SK-N-MC (cell line): ENCODE measurements around the gene DBN1.

ENCODE experiments used
- DNase-seq: peaks from one replicate; pipeline ENCODE4 v3.0.0-alpha.2; 2011; ENCODE audit warnings: low read depth, low spot score
- H3K27ac ChIP-seq: fragments of 200-600 bp; sonication (generic); 2 replicates; pipeline ENCODE4 v1.5.1; 2016; ENCODE audit warnings: mixed run types
- H3K36me3 ChIP-seq: fragments of 200-600 bp; sonication (generic); 2 replicates; pipeline ENCODE4 v1.6.1; 2017; ENCODE audit warnings: antibody characterized with exemption, low read length, mixed read lengths; ENCODE audit not compliant: insufficient read depth
- H3K4me3 ChIP-seq: fragments of 200-600 bp; sonication (generic); 2 replicates; pipeline ENCODE4 v1.5.1; 2016
- H3K9ac ChIP-seq: fragments of 200-600 bp; sonication (generic); 2 replicates; pipeline ENCODE4 v1.8.0; 2017; ENCODE audit warnings: mixed run types, mixed read lengths; ENCODE audit not compliant: insufficient read length
- H3K9me3 ChIP-seq: fragments of 200-600 bp; sonication (generic); 2 replicates; pipeline ENCODE4 v1.6.1; 2017; ENCODE audit warnings: low read depth, mild to moderate bottlenecking, antibody characterized with exemption, low read length, moderate library complexity, mixed read lengths
- EZH2 ChIP-seq: fragments of 200-600 bp; sonication (generic); IDR thresholded peaks from one replicate; pipeline ENCODE4 v1.6.1; 2017; ENCODE audit warnings: antibody characterized with exemption
- FOXP2 ChIP-seq: optimal IDR thresholded peaks from 2 replicates; pipeline ENCODE3; 2011; ENCODE audit warnings: mild to moderate bottlenecking, moderate library complexity; ENCODE audit not compliant: insufficient read depth; ENCODE audit errors: extremely low read length, control extremely low read depth
- POLR2AphosphoS5 ChIP-seq: IDR thresholded peaks from 2 replicates; pipeline ENCODE4 v1.6.1; 2012; ENCODE audit warnings: mild to moderate bottlenecking, low read depth, low read length, borderline replicate concordance

Gene DBN1

GRCh38 chr5:177508221-177508611 is 34.8 kb upstream of the DBN1 start:
- TF ChIP-seq EZH2 (no peak), FOXP2 (no peak), POLR2AphosphoS5 (no peak)
- no peak for DNase-seq
- H3K4me3 ChIP-seq, result no peak overlapping the region
- H3K9me3 ChIP-seq, result no peaks in the 10 kb centered on the region
- no peak overlapping the region for H3K9ac ChIP-seq
- peaks cover 27% of the 10 kb centered on the region; the same call in 1 of the 2 replicates for H3K36me3 ChIP-seq
- no peak overlapping the region for H3K27ac ChIP-seq

- Histone ChIP-seq H3K9me3 (no peaks in the 10 kb centered on the region), H3K9ac (no peak overlapping the region), H3K27ac (no peak overlapping the region), H3K36me3 (peaks cover 22% of the 10 kb centered on the region; the same call in 1 of the 2 replicates), H3K4me3 (no peak overlapping the region)
- TF ChIP-seq POLR2AphosphoS5, result no peak
- no peak for TF ChIP-seq EZH2
- DNase-seq, result no peak
These were observed 34.3 kb upstream of the DBN1 start for GRCh38 chr5:177507596-177508220.

GRCh38 chr5:177507165-177507564 is 33.7 kb upstream of the DBN1 start:
- H3K27ac ChIP-seq, result no peak overlapping the region
- no peak overlapping the region for H3K9ac ChIP-seq
- no peak for DNase-seq
- TF ChIP-seq POLR2AphosphoS5 (no peak), EZH2 (no peak), FOXP2 (no peak)
- no peak overlapping the region for H3K4me3 ChIP-seq
- H3K9me3 ChIP-seq, result no peaks in the 10 kb centered on the region
- peaks cover 17% of the 10 kb centered on the region; the same call in 1 of the 2 replicates for H3K36me3 ChIP-seq

- TF ChIP-seq POLR2AphosphoS5, result no peak
- TF ChIP-seq FOXP2, result no peak
- no peak for TF ChIP-seq EZH2
- DNase-seq, result no peak
- no peaks in the 10 kb centered on the region for H3K36me3 ChIP-seq
- H3K27ac ChIP-seq, result no peak overlapping the region
- no peaks in the 10 kb centered on the region for H3K9me3 ChIP-seq
- H3K9ac ChIP-seq, result no peak overlapping the region
- H3K4me3 ChIP-seq, result no peak overlapping the region
These were observed 31.6 kb upstream of the DBN1 start for GRCh38 chr5:177505075-177505474.

- TF ChIP-seq EZH2 (no peak), POLR2AphosphoS5 (no peak), FOXP2 (no peak)
- H3K9ac ChIP-seq, result no peak overlapping the region
- no peak overlapping the region for H3K4me3 ChIP-seq
- no peak for DNase-seq
- H3K9me3 ChIP-seq, result no peaks in the 10 kb centered on the region
- no peaks in the 10 kb centered on the region for H3K36me3 ChIP-seq
- no peak overlapping the region for H3K27ac ChIP-seq
These were observed 30.9 kb upstream of the DBN1 start for GRCh38 chr5:177504086-177505056.

- Histone ChIP-seq H3K9me3 (no peaks in the 10 kb centered on the region), H3K4me3 (no peak overlapping the region), H3K9ac (no peak overlapping the region), H3K36me3 (no peaks in the 10 kb centered on the region), H3K27ac (no peak overlapping the region)
- no peak for DNase-seq
- TF ChIP-seq POLR2AphosphoS5, result no peak
- no peak for TF ChIP-seq EZH2
- TF ChIP-seq FOXP2, result no peak
These were observed 30.1 kb upstream of the DBN1 start for GRCh38 chr5:177503351-177504085.

GRCh38 chr5:177502886-177503285 is 29.5 kb upstream of the DBN1 start:
- no peak for TF ChIP-seq EZH2
- TF ChIP-seq FOXP2, result no peak
- DNase-seq, result no peak
- Histone ChIP-seq H3K36me3 (no peaks in the 10 kb centered on the region), H3K27ac (no peak overlapping the region), H3K9ac (no peak overlapping the region), H3K4me3 (no peak overlapping the region), H3K9me3 (no peaks in the 10 kb centered on the region)

- Histone ChIP-seq H3K9ac (no peak overlapping the region), H3K36me3 (no peaks in the 10 kb centered on the region), H3K9me3 (no peaks in the 10 kb centered on the region), H3K27ac (no peak overlapping the region), H3K4me3 (no peak overlapping the region)
- TF ChIP-seq FOXP2, result no peak
- TF ChIP-seq POLR2AphosphoS5, result no peak
- TF ChIP-seq EZH2, result no peak
- no peak for DNase-seq
These were observed 28.6 kb upstream of the DBN1 start for GRCh38 chr5:177501874-177502678.
